GM12878 (cell line): ENCODE data around the gene RNF34. TPM values are rescaled to one million over a fixed set of nuclear protein-coding genes. Genes with fewer than 3 reads are reported as not detected.

ENCODE experiments used
- CHD2 ChIP-seq: IDR thresholded peaks from 2 replicates; pipeline ENCODE4 v1.6.1; 2011; ENCODE audit warnings: low read depth, low read length, improper control_type of control experiment, borderline replicate concordance
- E2F4 ChIP-seq: IDR thresholded peaks from 2 replicates; pipeline ENCODE4 v1.6.1; 2012; ENCODE audit warnings: low read depth, low read length, improper control_type of control experiment
- E4F1 ChIP-seq: fragments of 450-650 bp; IDR thresholded peaks from 2 replicates; pipeline ENCODE4 v1.6.1; 2018; ENCODE audit warnings: borderline replicate concordance, mild to moderate bottlenecking; ENCODE audit not compliant: partially characterized antibody
- EZH2 ChIP-seq: IDR thresholded peaks from 2 replicates; pipeline ENCODE4 v1.6.1; 2012; ENCODE audit warnings: low read depth, mild to moderate bottlenecking, control low read depth, inconsistent platforms, low read length, borderline replicate concordance; ENCODE audit not compliant: control insufficient read depth
- LARP7 ChIP-seq: fragments of 450-650 bp; IDR thresholded peaks from 2 replicates; pipeline ENCODE4 v1.6.1; 2017; ENCODE audit warnings: mild to moderate bottlenecking
- NFYB ChIP-seq: IDR thresholded peaks from 2 replicates; pipeline ENCODE4 v1.6.1; 2011; ENCODE audit warnings: low read depth, mild to moderate bottlenecking, low read length, improper control_type of control experiment, moderate library complexity; ENCODE audit not compliant: insufficient read depth
- STAT3 ChIP-seq: IDR thresholded peaks from 2 replicates; pipeline ENCODE4 v1.6.1; 2011; ENCODE audit warnings: low read depth, low read length, improper control_type of control experiment
- ZNF592 ChIP-seq: fragments of 450-650 bp; IDR thresholded peaks from 2 replicates; pipeline ENCODE4 v1.6.1; 2017; ENCODE audit warnings: mild to moderate bottlenecking, moderate library complexity
- polyA plus RNA-seq, 11 experiments: library from polyadenylated mRNA; depleted of rRNA in 4 of 11; unstranded in 6 of 11; stranded (reverse) in 5 of 11; fragments of >200 nt; fragmentation: Nextera tagmentation in 4 of 11; fragmentation: Illumina TruSeq in 1 of 11; extraction: Ambion mirVana in 4 of 11; extraction: Trizol in 1 of 11; gene quantifications; 1 replicate in 1 of 11; 2 replicates in 10 of 11; pipeline versions ENCODE4 v1.2.1 to v1.2.3, GENCODE V29; 2011 to 2016; ENCODE audit warnings: inconsistent platforms in 2 of 11, missing spikeins in 2 of 11, low read depth in 1 of 11
- total RNA-seq, 4 experiments: library from RNA; depleted of rRNA in 3 of 4; stranded (reverse); fragments of >200 nt in 3 of 4; fragmentation: Illumina TruSeq in 1 of 4; extraction: Trizol in 1 of 4; gene quantifications; 2 replicates each; pipeline versions ENCODE4 v1.2.1 to v1.2.3, GENCODE V29; 2013 to 2021

RNF34 gene
- total and polyA plus RNA-seq, 10 of the 15 experiments (the other 5 are each of a cell fraction or from before 2014, with no cell fraction given): 63.6 to 199 (median 115) TPM

- no peak for TF ChIP-seq ZNF592
- no peak for TF ChIP-seq LARP7
- no peak for TF ChIP-seq STAT3
- no peak for TF ChIP-seq EZH2
- TF ChIP-seq E2F4: no peak
- TF ChIP-seq E4F1: no peak
- no peak for TF ChIP-seq CHD2
- no peak for TF ChIP-seq NFYB
Measured at GRCh38 chr12:121405211-121405610, 5.3 kb downstream of the RNF34 start (continued).
